ENCODE results near the gene PIK3C2G.

GRCh38 chr12:18306311-18306710, 45.0 kb downstream of the PIK3C2G start:
- no peak for TF ChIP-seq CTCF (IDR thresholded peaks at IDR 0.05)
- no peak for TF ChIP-seq POLR2A (IDR thresholded peaks at IDR 0.05)

Data from thyroid gland (tissue), 4 donors.